Neural progenitor cell (in vitro differentiated cells): ENCODE data around the gene SPTBN4.
A peak's percentile ranks its signal among the peaks of the same experiment; 100 is the strongest.

Source experiments
- EZH2 ChIP-seq: fragments of 200-600 bp; sonication (generic); IDR thresholded peaks from 2 replicates; pipeline ENCODE4 v1.6.1; 2017; ENCODE audit warnings: antibody characterized with exemption, mild to moderate bottlenecking, moderate library complexity
- TF ChIP-seq, protein P1 (sequence below): fragments of 200-600 bp; sonication (generic); IDR thresholded peaks from 2 replicates; pipeline ENCODE4 v1.5.1; 2017; ENCODE audit warnings: antibody characterized with exemption, mild to moderate bottlenecking

GRCh38 chr19:40512473-40513344 is 45.9 kb downstream of the SPTBN4 start:
- TF ChIP-seq, protein P1, sequence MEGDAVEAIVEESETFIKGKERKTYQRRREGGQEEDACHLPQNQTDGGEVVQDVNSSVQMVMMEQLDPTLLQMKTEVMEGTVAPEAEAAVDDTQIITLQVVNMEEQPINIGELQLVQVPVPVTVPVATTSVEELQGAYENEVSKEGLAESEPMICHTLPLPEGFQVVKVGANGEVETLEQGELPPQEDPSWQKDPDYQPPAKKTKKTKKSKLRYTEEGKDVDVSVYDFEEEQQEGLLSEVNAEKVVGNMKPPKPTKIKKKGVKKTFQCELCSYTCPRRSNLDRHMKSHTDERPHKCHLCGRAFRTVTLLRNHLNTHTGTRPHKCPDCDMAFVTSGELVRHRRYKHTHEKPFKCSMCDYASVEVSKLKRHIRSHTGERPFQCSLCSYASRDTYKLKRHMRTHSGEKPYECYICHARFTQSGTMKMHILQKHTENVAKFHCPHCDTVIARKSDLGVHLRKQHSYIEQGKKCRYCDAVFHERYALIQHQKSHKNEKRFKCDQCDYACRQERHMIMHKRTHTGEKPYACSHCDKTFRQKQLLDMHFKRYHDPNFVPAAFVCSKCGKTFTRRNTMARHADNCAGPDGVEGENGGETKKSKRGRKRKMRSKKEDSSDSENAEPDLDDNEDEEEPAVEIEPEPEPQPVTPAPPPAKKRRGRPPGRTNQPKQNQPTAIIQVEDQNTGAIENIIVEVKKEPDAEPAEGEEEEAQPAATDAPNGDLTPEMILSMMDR: no peak
- peak; percentile 88 for TF ChIP-seq EZH2
